ENCODE results near the gene SMCR8. TPM values are rescaled to one million over a fixed set of nuclear protein-coding genes. Genes with fewer than 3 reads are reported as not detected.
"Not testable (repeated sequence)": the region's sequence is repeated elsewhere in the genome, so short reads cannot be mapped to it uniquely, and the experiment has no call there.

The SMCR8 gene
- total and polyA plus RNA-seq, 2 donors (not counting 1 experiment from before 2014, with no cell fraction given) = 8.6 to 19.5 TPM

GRCh38 chr17:18370761-18371160 is 55.7 kb downstream of the SMCR8 start:
- no peak overlapping the region for H3K4me2 ChIP-seq (ENCODE audit: extremely low read depth, insufficient read depth, low read length)
- no peak for DNase-seq (ENCODE audit: low read depth in 2 of 2)
- no peaks in the 10 kb centered on the region for H4K20me1 ChIP-seq (ENCODE audit: control insufficient read depth, extremely low read depth, insufficient read depth, low read length)
- H3K36me3 ChIP-seq (ENCODE audit: control insufficient read depth, insufficient read depth, low read length) = no peaks in the 10 kb centered on the region
- peaks cover 2% of the 10 kb centered on the region for H3K27me3 ChIP-seq (ENCODE audit: control insufficient read depth, insufficient read depth, low read length)
- no peaks in the 10 kb centered on the region for H3K4me1 ChIP-seq (ENCODE audit: control insufficient read depth, extremely low read depth, insufficient read depth, low read length)
- H3K79me2 ChIP-seq (ENCODE audit: control insufficient read depth, insufficient read depth, low read length) = no peaks in the 10 kb centered on the region
- no peak overlapping the region for H2AFZ ChIP-seq (ENCODE audit: low read length)
- H3K9ac ChIP-seq (ENCODE audit: insufficient read depth, low read length) = no peak overlapping the region
- TF ChIP-seq EZH2 (IDR thresholded peaks at IDR 0.05; ENCODE audit: low read length, missing control alignments) (no peak), CTCF (conservative IDR thresholded peaks at IDR 0.05 in 1 of 2, IDR thresholded peaks at IDR 0.05 in 1 of 2; ENCODE audit: low read depth in 1 of 2, low read length in 2 of 2) (no peak)
- no peaks in the 10 kb centered on the region for H3K9me3 ChIP-seq (ENCODE audit: control insufficient read depth, insufficient read depth, low read depth, low read length)
- H3K27ac ChIP-seq (ENCODE audit: insufficient read depth, low read length) = no peak overlapping the region
- H3K4me3 ChIP-seq (replicated peaks in 1 of 4; ENCODE audit: control extremely low read depth in 1 of 4, insufficient read depth in 1 of 4, low read depth in 3 of 4, low read length in 4 of 4) = no peak overlapping the region

- TF ChIP-seq EZH2 (IDR thresholded peaks at IDR 0.05; ENCODE audit: low read length, missing control alignments) (no peak), CTCF (conservative IDR thresholded peaks at IDR 0.05 in 1 of 2, IDR thresholded peaks at IDR 0.05 in 1 of 2; ENCODE audit: low read depth in 1 of 2, low read length in 2 of 2) (no peak)
- no peak overlapping the region for H2AFZ ChIP-seq (ENCODE audit: low read length)
- no peak for DNase-seq (ENCODE audit: low read depth in 2 of 2)
Measured at GRCh38 chr17:18371455-18371854, 56.4 kb downstream of the SMCR8 start.

DNA sequence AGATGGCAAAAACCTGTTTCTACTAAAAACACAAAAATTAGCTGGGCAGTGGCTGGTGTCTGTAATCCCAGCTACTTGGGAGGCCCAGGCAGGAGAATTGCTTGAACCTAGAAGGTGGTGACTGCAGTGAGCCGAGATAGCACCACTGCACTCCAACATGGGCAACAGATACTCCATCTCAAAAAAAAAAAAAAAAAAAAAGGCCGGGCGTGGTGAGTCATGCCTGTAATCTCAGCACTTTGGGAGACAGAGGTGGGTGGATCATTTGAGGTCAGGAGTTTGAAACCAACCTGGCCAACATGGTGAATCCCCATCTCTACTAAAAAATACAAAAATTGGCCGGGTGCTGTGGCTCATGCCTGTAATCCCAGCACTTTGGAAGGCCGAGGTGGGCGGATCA is 58.1 kb downstream of the SMCR8 start:
- H4K20me1 ChIP-seq (ENCODE audit: control insufficient read depth, extremely low read depth, insufficient read depth, low read length) = not testable (repeated sequence)

More at GRCh38 chr17:18371455-18371854, 56.4 kb downstream of the SMCR8 start:
- no peak overlapping the region for H3K27ac ChIP-seq (ENCODE audit: insufficient read depth, low read length)
- H3K9ac ChIP-seq (ENCODE audit: insufficient read depth, low read length) = no peak overlapping the region
- H3K79me2 ChIP-seq (ENCODE audit: control insufficient read depth, insufficient read depth, low read length) = no peaks in the 10 kb centered on the region
- peaks cover 2% of the 10 kb centered on the region for H3K27me3 ChIP-seq (ENCODE audit: control insufficient read depth, insufficient read depth, low read length)
- no peaks in the 10 kb centered on the region for H4K20me1 ChIP-seq (ENCODE audit: control insufficient read depth, extremely low read depth, insufficient read depth, low read length)
- no peaks in the 10 kb centered on the region for H3K9me3 ChIP-seq (ENCODE audit: control insufficient read depth, insufficient read depth, low read depth, low read length)
- no peak overlapping the region for H3K4me3 ChIP-seq (replicated peaks in 1 of 4; ENCODE audit: control extremely low read depth in 1 of 4, insufficient read depth in 1 of 4, low read depth in 3 of 4, low read length in 4 of 4)
- no peaks in the 10 kb centered on the region for H3K36me3 ChIP-seq (ENCODE audit: control insufficient read depth, insufficient read depth, low read length)
- no peak overlapping the region for H3K4me2 ChIP-seq (ENCODE audit: extremely low read depth, insufficient read depth, low read length)
- no peaks in the 10 kb centered on the region for H3K4me1 ChIP-seq (ENCODE audit: control insufficient read depth, extremely low read depth, insufficient read depth, low read length)

More for the DNA sequence above, 58.1 kb downstream of the SMCR8 start:
- H3K27me3 ChIP-seq (ENCODE audit: control insufficient read depth, insufficient read depth, low read length); H3K4me1 ChIP-seq (ENCODE audit: control insufficient read depth, extremely low read depth, insufficient read depth, low read length); DNase-seq (ENCODE audit: low read depth in 2 of 2); H2AFZ ChIP-seq (ENCODE audit: low read length); H3K79me2 ChIP-seq (ENCODE audit: control insufficient read depth, insufficient read depth, low read length); H3K4me2 ChIP-seq (ENCODE audit: extremely low read depth, insufficient read depth, low read length); H3K9ac ChIP-seq (ENCODE audit: insufficient read depth, low read length); H3K4me3 ChIP-seq (replicated peaks in 1 of 4; ENCODE audit: control extremely low read depth in 1 of 4, insufficient read depth in 1 of 4, low read depth in 3 of 4, low read length in 4 of 4); H3K27ac ChIP-seq (ENCODE audit: insufficient read depth, low read length); H3K9me3 ChIP-seq (ENCODE audit: control insufficient read depth, insufficient read depth, low read depth, low read length); H3K36me3 ChIP-seq (ENCODE audit: control insufficient read depth, insufficient read depth, low read length): not testable (repeated sequence)
